Measurements from ENCODE around the gene SVEP1. TPM values are rescaled to one million over a fixed set of nuclear protein-coding genes. Genes with fewer than 3 reads are reported as not detected.

The SVEP1 gene
- total RNA-seq, 2 experiments from 2014 or later, result not detected

DNA sequence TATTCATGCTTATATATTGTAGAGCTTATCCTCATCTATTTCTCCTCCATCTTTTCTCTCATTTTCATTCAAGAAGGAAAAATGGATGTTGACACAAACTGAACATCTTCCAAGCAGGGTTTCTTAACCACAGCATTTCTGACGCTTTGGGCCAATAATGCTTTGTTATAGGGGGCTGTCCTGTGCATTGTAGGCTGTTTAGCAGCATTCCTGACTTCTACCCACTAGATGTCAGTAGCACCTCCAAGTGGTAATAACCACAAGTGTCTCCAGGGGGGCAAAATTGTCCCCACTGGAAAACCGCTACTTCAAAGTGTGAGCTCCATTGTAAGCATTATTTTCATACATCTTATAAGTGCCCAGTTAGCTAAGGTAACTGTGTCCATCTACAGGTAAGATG, 239.2 kb downstream of the SVEP1 start:
- no peaks in the 10 kb centered on the region for H3K9me2 ChIP-seq (ENCODE audit: insufficient read depth, low read length)
- no peaks in the 10 kb centered on the region for H3K79me2 ChIP-seq (ENCODE audit: insufficient read depth, low read depth, low read length)
- no peak overlapping the region for H3K4me2 ChIP-seq (ENCODE audit: low read length)
- ChIA-PET POLR2A (interaction anchor here (0.7 kb wide), 1 partner anchor 61 kb away, joined by 3 read pairs; no protein-coding TSS in a partner anchor), CTCF (ENCODE audit: unreplicated experiment) (no interaction called here)
- DNase-seq (ENCODE audit: low spot score), result peak; percentile 11
- TF ChIP-seq EZH2phosphoT487 (IDR thresholded peaks at IDR 0.05; ENCODE audit: borderline replicate concordance, low read depth, low read length), result no peak
- TF ChIP-seq, protein P1, sequence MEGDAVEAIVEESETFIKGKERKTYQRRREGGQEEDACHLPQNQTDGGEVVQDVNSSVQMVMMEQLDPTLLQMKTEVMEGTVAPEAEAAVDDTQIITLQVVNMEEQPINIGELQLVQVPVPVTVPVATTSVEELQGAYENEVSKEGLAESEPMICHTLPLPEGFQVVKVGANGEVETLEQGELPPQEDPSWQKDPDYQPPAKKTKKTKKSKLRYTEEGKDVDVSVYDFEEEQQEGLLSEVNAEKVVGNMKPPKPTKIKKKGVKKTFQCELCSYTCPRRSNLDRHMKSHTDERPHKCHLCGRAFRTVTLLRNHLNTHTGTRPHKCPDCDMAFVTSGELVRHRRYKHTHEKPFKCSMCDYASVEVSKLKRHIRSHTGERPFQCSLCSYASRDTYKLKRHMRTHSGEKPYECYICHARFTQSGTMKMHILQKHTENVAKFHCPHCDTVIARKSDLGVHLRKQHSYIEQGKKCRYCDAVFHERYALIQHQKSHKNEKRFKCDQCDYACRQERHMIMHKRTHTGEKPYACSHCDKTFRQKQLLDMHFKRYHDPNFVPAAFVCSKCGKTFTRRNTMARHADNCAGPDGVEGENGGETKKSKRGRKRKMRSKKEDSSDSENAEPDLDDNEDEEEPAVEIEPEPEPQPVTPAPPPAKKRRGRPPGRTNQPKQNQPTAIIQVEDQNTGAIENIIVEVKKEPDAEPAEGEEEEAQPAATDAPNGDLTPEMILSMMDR (conservative IDR thresholded peaks at IDR 0.05; ENCODE audit: low read length), result peak; percentile 69
- no peaks in the 10 kb centered on the region for H3K9me3 ChIP-seq (ENCODE audit: low read length)
- no peaks in the 10 kb centered on the region for H3K36me3 ChIP-seq (ENCODE audit: insufficient read depth, low read length)
- no peak overlapping the region for H2AFZ ChIP-seq (ENCODE audit: low read length)
- no peaks in the 10 kb centered on the region for H3K4me1 ChIP-seq (ENCODE audit: insufficient read depth, low read length, poor library complexity, severe bottlenecking)
- BruUV-seq (replicated peaks), result no TSS peak
- H3K4me3 ChIP-seq (ENCODE audit: low read depth, low read length, poor library complexity, severe bottlenecking), result no peak overlapping the region
- no peak overlapping the region for H3K27ac ChIP-seq (ENCODE audit: low read depth, low read length, poor library complexity, severe bottlenecking)
- intact Hi-C loops (cut with micrococcal nuclease; ENCODE audit: unreplicated experiment), result no loop called here
- no peaks in the 10 kb centered on the region for H4K20me1 ChIP-seq (ENCODE audit: insufficient read depth, low read length)

DNA sequence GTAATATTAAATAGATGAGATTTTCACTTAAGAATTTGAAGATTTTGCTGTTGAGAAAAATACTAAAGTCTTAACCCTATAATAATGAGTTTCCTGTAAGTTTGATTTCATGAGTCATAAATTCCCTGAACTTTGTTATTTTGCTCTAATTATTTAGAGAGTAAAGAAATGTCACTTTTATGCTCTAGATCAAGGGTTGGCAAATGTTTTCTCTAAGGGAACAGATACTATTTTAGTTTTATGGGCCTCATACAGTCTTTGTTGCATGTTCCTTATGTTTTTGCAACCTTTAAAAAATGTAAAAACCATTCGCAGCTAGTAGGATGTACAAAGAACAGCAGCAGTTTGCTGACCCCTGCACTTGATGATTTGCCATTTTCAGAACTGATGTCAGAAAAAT, 241.4 kb downstream of the SVEP1 start:
- BruUV-seq (replicated peaks), result no TSS peak
- Histone ChIP-seq H3K4me1 (ENCODE audit: insufficient read depth, low read length, poor library complexity, severe bottlenecking) (no peaks in the 10 kb centered on the region), H3K79me2 (ENCODE audit: insufficient read depth, low read depth, low read length) (no peaks in the 10 kb centered on the region), H3K27ac (ENCODE audit: low read depth, low read length, poor library complexity, severe bottlenecking) (no peak overlapping the region), H2AFZ (ENCODE audit: low read length) (no peak overlapping the region), H3K4me3 (ENCODE audit: low read depth, low read length, poor library complexity, severe bottlenecking) (no peak overlapping the region), H3K4me2 (ENCODE audit: low read length) (no peak overlapping the region), H3K9me2 (ENCODE audit: insufficient read depth, low read length) (no peaks in the 10 kb centered on the region), H4K20me1 (ENCODE audit: insufficient read depth, low read length) (no peaks in the 10 kb centered on the region), H3K9me3 (ENCODE audit: low read length) (no peaks in the 10 kb centered on the region), H3K36me3 (ENCODE audit: insufficient read depth, low read length) (no peaks in the 10 kb centered on the region)
- ChIA-PET CTCF (ENCODE audit: unreplicated experiment) (interaction anchor here (0.6 kb wide), 1 partner anchor 10 kb away, joined by 3 read pairs; no protein-coding TSS in a partner anchor), POLR2A (no interaction called here)
- intact Hi-C loops (cut with micrococcal nuclease; ENCODE audit: unreplicated experiment), result no loop called here
- TF ChIP-seq, protein P1 (conservative IDR thresholded peaks at IDR 0.05; ENCODE audit: low read length), result no peak
- DNase-seq (ENCODE audit: low spot score), result no peak

DNA sequence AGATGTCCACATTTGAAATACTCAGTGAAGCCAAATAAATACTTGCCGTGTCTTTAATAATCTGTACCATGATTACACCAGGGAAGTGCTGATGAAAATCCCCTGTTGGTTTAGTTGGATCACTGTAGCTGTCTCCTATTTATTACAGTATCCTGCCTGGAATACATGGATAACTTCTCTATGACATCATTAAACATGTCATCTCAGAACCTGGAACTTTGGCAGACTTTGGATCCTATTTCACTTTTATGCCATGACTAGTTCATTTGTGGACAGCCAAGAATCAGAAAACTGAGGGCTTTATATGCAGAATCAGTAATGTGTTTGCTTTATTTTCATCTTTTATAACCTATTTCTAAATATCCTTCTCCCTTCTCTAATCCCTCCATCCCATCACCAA, 241.8 kb downstream of the SVEP1 start, which contains the start of gene TXNDC8:
Gene TXNDC8 (minus strand): TSS at position 137 of the 400 bp plus-strand sequence.
- Histone ChIP-seq H3K9me2 (ENCODE audit: insufficient read depth, low read length) (no peaks in the 10 kb centered on the region), H3K4me2 (ENCODE audit: low read length) (no peak within 1 kb of the TSS), H3K79me2 (ENCODE audit: insufficient read depth, low read depth, low read length) (no peaks in the 10 kb centered on the region), H3K9me3 (ENCODE audit: low read length) (no peaks in the 10 kb centered on the region), H4K20me1 (ENCODE audit: insufficient read depth, low read length) (no peaks in the 10 kb centered on the region), H3K27ac (ENCODE audit: low read depth, low read length, poor library complexity, severe bottlenecking) (no peak within 1 kb of the TSS), H3K4me1 (ENCODE audit: insufficient read depth, low read length, poor library complexity, severe bottlenecking) (no peaks in the 10 kb centered on the region), H2AFZ (ENCODE audit: low read length) (no peak within 1 kb of the TSS), H3K4me3 (ENCODE audit: low read depth, low read length, poor library complexity, severe bottlenecking) (no peak within 1 kb of the TSS), H3K36me3 (ENCODE audit: insufficient read depth, low read length) (no peaks in the 10 kb centered on the region)
- ChIA-PET POLR2A (no interaction called here), CTCF (ENCODE audit: unreplicated experiment) (no interaction called here)
- intact Hi-C loops (cut with micrococcal nuclease; ENCODE audit: unreplicated experiment), result no loop called here
- TF ChIP-seq, protein P1 (conservative IDR thresholded peaks at IDR 0.05; ENCODE audit: low read length), result no peak
- TF ChIP-seq EZH2phosphoT487 (IDR thresholded peaks at IDR 0.05; ENCODE audit: borderline replicate concordance, low read depth, low read length), result no peak
- DNase-seq (ENCODE audit: low spot score), result no peak
- no TSS peak for BruUV-seq (replicated peaks)
